DMS 273 treated with DMSO at 0.1 percent for 48 hours (cell line): ENCODE measurements around the gene TMEM271.

Source experiments
- DNase-seq: peaks from one replicate; lab custom pipeline; 2025; lab: John Stamatoyannopoulos, UW

The TMEM271 gene

DNA sequence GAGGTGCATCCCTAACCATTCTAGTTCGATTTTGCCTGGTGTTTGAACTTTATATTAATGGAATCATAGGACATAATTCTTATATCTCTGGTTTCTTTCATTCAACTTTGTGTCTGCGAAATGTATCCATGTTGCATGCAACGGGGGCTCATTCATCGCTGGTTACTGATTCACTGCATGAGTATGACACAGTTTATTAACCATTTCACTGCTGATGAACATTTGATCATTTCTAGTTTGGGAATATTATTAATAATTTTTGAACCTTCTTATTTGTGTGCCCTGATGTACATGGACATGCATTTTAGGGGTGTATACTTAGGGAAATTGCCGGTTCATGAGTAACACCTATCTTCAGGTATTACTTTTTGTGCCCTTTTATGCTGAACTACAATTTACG is 5.1 kb upstream of the TMEM271 start:
- DNase-seq = no peak

DNA sequence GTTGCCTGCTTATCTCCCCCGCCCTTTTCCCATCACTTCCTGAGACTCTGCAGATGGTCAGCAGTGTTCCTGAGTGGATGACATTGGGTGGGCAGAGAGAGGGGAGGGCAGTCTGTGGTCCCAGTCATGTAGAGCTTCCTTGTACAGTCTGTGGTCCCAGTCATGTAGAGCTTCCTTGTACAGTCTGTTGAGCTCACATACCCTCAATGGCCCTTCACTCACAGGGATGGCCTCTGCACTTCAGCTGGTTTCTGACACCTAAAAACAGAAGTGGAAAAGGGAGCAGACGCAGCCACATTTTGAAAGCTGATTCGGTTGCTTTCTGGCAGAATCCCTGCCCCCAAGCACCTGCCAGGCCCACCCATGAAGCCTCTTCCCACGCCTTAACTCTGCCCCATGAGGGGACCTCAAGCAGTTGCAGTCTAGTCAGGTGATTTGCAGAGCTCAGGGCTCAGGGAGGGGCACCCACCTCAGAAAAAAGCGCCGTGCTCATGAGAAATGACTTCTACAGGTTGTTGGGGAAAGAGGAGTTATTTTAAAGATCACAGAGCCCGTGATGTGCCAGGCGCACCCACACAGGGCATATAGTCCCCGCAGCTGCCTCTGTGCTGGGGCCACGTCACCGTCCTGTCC is 3.6 kb upstream of the TMEM271 start:
- no peak for DNase-seq

DNA sequence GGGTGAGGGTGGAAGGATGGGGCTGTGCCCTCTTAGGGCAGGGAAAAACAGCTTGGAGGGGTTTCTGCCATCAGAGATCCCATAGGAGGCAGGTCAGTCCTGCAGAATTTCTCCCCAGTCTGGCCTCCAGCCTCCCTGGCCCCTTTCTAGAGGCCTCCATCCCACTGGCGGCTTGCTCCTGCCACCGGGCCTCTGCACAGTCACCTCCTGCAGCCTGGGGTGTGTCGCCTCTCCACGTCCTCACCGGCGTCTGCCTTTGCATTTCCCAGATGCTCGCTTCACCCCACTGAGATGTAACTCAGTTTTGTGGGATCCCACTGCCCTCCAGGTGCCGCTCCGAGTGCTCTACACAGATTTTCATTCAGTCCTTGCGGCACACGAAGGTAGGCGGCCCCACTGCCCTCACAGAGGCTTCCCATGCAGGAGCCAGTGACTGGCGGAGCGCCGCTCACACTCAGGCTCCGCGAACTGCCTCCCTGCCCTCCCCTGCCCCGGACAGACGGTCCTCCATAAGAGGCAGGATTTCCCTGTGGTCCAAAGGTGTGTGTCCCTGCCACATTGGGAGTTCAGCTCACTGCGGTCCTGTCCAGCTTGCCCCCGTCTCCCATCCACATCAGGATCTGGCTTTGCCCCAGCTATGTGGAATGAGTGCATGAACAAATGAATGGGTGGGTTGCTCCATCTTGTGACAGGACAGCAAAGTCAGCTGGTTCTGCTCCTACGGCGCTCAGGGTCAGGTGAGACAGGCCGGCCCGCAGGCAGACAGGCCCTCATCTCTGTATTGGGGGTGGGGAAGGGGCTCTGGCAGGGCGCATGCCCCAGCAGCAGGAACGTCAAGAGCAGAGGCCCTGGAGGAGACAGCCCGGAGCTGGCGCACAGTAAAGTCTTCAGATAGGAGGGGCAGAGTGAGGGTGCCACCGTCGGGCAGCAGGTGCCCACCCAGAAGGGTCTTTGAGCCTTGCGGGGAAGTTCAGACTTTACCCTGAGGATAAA is 2.7 kb upstream of the TMEM271 start:
- DNase-seq = no peak

DNA sequence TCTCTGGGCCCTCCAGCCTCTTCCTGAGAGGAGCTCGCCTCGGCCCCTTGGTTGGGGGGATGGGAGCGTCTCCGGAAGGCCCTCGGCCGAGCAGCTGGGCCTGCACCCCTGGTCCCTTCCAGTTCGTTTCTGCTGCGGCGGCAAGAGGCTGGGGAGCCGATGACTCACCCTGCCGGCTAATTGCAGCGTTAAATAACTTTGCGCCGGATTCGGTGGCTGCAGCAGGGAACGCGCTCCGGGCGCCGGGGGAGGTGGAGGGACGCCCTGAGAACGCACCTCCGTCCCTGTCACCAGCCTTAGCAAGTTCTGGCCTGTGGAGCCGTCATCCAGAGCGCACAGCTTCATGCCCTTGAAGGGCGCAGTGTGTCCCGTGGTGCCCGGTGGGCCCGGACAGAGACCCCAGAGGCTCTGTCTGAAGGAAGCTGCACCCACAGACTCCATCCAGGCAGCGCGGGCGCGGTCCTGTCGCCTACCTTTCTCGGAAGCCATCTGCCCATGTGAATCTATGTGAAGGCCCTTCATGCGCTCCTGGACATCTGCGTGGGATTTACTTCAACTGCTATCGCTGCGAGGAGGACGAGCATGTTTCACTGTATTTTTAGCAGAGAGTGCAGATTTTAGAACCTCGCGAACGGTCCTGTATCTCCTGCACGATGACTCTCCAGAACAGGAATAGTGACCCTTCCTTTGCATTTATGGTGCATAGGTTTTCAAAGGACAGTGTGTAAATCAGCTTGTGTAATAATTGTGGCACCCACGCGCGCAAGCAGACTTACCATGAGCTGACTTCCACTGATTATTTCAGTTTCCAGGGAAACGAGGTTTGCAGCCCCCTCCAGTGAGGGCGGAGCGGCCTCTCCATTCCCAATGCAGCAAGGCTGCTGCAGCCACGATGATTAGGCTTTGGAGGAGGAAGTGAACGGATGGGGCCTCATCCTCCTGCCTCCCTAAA is 1.7 kb upstream of the TMEM271 start:
- peak; percentile 12 for DNase-seq

DNA sequence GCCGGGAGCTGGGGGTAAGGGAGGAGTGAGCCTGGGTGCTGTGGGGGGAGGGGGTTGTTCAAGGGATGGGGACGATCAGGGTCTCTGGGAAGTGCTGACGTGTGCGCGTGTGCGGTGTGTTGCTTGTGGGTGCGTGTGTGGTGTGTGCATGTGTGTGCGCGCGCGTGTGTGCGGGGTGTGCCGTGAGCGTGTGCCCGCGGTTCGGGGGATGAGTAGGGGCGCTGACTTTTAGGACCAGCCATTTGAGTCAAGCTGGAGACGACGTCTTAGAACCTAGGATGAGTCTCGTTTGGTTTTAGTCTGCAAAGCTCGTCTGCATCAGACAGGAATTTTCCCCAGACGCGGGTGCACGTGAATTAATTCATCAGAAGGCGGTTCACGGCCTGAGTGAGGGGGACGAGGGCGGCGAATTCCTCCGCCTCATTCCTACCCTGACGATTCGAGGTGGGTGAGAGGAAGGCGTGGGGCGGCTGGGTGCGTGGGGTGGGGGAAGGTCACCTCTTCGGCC is 950 bp upstream of the TMEM271 start:
- DNase-seq = no peak

DNA sequence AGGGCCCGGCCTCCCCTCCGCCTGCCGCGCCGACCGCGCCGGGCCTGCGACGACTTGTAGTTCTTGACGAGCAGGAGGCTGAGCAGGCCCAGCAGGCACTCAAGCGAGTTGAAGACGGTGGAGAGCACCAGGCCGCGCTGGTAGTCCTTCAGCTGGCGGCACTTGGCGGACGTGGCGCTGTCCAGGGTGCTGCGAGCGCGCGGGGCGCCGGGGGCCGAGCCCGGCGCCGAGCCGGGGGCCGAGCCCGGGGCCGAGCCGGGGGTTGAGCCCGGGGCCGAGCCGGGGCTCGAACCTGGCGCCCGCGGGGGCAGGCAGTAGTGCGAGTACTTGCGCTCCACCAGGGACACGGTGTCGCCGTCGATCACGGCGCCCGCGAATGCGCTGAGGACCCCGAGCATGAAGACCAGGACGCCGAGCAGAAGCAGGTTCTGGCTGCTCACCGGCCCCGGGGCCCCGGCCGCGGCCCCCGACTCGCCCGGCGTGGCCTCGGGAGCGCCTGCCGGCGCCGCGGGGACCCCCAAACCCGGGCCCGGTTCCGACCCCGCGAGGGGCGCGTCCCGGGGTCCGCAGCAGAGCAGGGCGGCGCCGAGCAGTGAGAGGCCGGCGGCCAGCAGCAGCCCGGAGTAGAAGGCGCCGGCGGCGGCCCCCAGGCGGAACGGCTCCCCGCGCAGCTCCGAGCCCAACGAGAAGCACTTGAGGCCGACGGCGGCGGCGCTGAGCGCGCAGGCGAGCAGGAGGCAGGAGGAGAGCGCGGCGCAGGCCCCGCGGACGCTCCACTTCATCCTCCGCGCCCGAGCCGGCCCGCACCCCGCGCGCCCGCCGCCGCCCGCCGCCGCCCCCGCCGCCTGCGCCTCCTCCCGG is 584 bp downstream of the TMEM271 start:
- no peak for DNase-seq

DNA sequence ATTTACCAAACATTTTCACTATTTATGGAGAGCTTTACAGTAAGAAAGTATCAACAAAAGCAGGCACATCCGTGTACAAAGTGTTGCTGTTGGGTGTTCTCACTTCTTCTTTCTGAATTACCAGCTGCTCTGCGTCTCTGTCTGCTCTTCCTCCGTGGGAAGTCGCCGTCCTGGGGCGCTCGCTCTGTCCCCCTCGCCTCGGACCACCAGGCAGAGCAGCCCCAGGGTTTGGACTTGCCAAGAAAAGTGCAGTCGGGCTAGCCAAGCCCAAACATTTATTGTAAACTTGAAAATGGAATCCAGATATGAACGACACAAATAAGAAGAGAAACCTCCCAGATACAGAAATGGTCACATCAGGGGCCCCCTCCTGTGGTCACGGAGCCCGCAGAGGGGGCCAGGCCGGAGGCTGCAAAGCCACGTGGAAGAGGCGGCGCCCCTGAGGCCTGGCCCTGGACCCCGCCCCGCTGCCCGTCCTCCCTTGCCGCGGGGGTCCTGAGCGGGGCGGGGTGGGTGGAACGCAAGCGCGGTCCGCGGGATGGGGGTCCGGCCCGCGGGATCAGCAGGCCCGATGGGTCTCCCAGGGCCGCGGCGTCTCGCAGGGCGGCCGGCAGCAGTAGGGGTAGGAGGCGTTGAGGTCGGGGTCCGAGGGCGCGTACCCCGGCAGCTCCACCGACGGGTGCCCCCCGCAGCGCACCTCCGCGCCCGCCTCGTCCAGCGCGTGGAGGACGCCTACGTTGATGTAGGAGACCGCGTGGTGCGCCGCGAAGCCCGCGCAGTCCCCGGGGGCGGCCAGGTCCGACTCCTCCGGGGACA is 1.5 kb downstream of the TMEM271 start:
- DNase-seq = no peak

DNA sequence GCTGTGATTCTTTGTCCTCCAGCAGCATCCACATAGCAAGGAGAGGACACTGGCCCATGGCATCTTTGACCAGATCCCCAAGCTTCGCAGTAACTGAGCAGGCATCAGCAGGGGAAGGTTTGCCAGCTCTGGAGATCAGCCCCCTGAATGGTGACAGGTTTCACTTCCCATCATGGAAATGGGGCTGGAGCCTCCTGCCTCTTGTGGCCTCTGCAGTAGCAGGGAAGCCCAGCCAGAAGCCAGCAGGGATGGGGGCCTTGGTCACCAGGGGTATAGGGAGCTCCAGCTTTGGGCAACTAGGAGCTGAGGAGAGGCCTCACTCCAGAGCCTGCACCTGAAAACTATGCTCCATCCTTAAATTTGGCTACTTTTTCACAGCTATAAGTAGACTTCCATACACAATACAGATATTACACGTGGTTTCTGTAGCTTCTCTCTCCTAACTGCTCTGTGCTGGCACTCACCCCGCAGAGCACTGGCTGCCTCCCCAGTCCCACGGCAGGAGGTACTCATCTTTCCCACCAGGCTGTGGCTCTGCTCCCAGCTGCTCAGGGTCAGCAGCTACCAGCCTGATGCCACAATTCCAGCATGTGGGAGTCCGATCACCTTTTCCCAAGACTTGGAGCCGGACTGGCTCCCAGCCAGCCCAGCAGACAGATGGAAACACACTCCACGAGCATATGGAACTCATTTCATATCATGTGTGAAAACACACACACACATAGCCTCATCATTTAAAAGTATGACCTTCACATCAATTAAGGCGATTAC is 2.8 kb downstream of the TMEM271 start:
- DNase-seq = peak; percentile 49

DNA sequence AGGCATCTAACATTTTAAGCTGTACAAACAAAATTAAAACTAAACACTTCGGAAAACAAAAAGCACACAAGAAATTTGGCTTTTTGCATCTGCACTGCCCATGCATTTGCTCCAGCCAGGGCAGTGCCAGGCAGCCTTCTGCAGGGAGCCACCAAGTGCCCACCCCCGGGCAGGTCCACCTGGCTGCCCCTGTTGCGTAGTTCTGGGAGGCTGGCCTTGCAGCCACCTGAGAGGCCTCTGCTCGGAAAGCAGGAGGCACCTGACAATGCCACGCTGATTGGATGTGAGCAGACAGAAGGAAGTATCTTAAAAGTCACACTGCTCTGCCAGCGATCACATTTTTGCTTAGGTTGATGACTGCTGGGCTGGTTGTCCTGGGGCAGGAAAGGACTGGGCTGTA is 3.5 kb downstream of the TMEM271 start:
- DNase-seq = no peak

DNA sequence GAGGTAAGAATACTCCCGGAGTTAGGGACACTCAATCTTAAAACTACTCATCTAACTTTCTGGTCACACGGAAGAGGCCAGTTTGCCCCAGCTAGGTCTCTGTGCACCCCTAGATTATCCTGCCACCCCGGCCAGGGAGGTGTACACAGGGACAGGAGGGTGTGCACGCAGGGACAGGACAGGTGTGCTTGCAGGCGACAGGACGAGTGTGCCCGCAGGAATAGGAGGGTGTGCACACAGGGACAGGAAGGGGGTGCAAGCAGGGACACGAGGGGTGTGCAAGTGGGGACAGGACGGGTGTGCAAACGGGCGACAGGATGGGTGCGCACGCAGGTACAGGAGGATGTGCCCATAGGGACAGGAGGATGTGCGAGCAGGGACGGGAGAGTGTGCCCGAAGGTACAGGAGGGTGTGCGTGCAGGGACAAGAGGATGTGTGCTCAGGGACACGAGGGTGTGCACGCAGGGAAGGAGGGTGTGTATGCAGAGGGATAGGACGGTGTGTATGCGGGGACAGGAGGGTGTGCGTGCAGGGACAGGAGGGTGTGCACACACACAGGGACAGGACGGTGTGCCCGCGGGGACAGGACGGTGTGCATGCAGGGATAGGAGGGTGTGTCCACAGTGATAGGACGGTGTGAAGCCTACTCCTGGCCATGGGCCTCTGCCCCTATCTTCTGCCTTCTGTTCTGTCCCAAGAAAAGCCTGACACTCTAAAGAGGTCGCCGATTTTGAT is 4.1 kb downstream of the TMEM271 start:
- no peak for DNase-seq

DNA sequence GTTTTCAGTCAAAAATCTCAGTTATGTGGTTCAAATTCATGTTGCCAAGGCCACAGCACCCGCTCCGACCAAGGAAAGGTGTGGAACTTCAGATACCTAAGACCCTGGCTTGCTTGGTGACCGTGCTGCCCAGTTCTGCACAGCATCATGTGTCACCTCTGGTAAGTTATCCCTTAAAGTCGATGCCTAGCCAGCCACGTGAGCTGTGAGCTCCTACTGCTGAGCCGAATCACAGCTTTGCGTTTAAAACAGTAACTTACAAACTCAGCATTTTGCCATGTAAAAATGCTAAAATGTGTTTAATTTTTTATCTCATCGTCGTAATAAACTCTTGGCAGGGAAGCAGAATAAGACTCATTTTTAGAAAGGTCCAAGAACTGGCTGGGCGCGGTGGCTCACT is 5.3 kb downstream of the TMEM271 start:
- no peak for DNase-seq

DNA sequence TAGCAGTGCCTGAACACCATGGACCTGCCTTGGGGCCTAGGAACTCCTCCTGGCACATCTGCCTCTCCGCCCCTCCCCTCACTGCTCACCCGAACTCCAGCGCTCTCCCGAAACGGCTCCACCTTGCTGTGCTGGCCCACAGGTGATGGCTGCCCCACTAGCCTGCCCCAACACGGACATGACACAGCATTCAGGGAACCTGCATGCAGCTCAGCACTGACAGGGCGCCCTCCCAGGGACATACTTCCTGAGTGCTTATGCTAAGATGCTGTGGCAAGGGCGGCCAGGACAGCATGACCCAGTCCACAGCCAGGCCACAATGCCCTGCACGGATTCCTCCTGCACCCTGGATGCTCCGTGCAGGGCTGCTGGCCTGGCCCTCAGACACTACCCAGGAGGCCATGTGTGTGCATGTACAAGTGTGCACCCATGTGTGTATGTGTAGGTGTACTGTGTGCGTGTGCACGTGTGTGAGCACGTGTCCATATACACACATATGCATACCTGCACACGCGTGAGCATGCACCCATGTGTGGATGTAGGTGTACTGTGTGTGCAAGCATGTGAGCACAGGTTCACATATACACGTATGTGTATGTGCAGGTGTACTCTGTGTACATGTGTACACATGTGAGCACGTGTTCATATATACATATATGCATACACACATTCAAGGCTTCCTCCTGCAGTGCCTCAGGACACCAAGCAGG is 6.0 kb downstream of the TMEM271 start:
- no peak for DNase-seq

DNA sequence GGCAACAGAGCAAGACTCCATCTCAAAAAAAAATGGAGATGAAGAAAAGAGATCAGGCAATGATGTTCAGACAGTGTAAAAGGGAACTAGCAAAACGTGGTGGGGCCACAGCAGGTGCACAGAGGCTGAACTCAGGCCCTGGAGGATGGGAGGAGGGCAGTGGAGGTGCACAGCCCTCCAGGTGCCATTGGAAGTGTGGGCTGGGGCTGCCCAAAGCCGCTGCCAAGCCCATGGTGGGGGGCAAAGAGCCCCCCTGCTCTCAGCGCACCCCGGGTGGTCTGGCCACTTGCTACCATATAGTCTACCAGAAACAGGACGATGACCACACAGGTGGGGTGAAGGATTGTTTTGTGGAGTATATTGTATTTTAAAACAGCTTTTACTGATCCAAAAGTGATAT is 7.1 kb downstream of the TMEM271 start:
- no peak for DNase-seq

DNA sequence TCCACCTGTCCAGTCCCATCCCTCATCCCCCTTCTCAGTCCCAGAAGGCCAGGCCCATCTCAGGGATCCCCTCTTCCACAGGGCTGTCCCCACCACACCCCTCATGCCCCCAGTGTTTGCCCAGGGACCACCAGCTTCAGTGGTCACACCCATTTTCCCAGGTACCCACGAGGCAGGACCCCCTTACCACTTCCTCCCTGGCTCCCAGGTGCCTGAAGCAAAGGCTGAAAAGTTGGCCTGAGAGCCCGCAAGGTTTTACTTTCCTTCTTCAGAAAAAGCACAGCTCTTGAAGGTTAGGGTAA is 7.8 kb downstream of the TMEM271 start:
- no peak for DNase-seq

DNA sequence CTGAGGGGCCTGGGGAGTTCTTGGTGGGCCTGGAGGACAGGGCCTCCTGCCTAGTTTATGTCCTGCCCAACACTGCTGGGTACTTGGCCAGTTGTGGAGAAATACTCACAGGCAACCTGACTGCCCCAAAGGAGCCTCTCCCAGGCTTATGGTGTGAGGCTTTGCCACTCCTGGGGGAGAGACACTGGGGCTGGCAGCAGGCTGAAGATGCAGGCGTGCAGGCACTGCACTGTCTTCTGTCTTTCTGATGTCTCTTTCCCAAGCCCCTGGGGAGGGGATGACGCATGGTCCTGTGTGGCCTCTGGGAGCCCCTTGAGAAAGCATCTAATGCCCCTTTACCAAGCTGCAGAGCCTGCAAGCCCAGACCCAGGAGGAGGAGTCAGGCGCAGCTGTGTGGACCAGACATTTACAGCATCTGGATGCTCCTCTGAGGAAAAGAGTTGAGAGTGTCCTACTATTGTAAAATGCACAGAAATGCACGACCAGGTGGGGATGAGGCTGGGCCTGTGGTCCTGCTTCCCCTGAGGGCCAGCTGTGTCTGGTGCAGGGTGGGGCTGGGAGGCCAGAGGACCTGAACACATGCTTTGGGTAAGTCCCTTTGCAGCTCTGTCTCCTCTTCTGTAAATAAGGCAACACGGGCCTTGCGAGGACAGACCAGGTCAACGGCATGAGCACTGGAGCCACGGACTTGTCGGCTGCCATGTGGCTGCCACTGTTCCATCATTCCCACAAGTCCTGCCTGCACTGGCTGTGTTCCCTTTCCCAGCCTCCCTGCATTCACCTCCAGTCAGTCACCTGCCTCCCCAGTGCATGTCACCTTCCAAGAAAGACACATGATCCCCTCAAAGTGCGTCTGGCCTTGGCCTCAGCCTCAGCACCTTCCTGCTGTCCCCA is 8.4 kb downstream of the TMEM271 start:
- no peak for DNase-seq

DNA sequence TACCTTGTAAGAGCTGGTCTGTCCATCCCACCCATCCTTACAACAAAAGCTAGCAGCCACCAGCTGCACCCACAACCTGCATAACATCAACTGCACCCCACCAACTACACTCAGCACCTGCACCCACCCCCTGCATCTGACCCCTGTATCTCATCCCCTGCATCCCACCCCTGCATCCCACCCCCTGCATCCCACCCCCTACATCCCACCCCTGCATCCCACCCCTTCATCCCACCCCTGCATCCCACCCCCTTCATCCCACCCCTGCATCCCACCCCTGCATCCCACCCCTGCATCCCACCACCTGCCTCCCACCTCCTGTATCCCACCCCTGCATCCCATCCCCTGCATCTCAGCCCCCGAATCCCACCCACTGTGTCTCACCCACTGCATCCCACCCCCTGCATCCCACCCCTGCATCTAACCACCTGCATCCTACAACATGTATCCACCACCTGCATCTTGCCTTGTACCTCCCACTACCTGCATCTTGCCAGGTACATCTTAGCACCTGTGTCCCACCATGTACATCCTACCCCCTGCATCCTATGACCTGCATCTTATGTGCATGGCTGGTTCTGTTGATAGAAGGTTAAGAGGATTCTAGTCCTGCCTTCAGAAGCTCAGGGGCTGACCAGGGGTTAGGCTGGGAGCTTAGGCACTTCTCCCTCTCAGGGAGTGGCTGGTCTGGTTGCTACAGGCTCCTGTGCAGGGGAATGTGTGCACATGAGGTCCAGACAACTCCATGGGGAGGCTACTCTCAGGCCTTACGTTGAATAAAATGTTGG is 9.4 kb downstream of the TMEM271 start:
- no peak for DNase-seq
